ENCODE measurements around the gene GPR132.
A peak's percentile ranks its signal among the peaks of the same experiment; 100 is the strongest.

The GPR132 gene

GRCh38 chr14:105021656-105022275, 43.5 kb downstream of the GPR132 start:
- peak; percentile 50 for DNase-seq (ENCODE audit: low read depth)
- H3K4me3 ChIP-seq (ENCODE audit: low read depth, low read length), result peak overlapping the region; percentile 67
- TF ChIP-seq, protein P1, sequence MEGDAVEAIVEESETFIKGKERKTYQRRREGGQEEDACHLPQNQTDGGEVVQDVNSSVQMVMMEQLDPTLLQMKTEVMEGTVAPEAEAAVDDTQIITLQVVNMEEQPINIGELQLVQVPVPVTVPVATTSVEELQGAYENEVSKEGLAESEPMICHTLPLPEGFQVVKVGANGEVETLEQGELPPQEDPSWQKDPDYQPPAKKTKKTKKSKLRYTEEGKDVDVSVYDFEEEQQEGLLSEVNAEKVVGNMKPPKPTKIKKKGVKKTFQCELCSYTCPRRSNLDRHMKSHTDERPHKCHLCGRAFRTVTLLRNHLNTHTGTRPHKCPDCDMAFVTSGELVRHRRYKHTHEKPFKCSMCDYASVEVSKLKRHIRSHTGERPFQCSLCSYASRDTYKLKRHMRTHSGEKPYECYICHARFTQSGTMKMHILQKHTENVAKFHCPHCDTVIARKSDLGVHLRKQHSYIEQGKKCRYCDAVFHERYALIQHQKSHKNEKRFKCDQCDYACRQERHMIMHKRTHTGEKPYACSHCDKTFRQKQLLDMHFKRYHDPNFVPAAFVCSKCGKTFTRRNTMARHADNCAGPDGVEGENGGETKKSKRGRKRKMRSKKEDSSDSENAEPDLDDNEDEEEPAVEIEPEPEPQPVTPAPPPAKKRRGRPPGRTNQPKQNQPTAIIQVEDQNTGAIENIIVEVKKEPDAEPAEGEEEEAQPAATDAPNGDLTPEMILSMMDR (conservative IDR thresholded peaks at IDR 0.05; ENCODE audit: low read depth, low read length), result peak; percentile 22

GRCh38 chr14:105020815-105021655, 44.2 kb downstream of the GPR132 start, which contains the start of gene CDCA4:
Gene CDCA4, minus strand, starts transcription at chr14:105021083. Its CDS starts 9,154 bp downstream, at chr14:105011929.
- TF ChIP-seq, protein P1 (conservative IDR thresholded peaks at IDR 0.05; ENCODE audit: low read depth, low read length), result no peak
- peak within 1 kb of the TSS; percentile 71 for H3K4me3 ChIP-seq (ENCODE audit: low read depth, low read length)
- peak; percentile 96 for DNase-seq (ENCODE audit: low read depth)

DNA sequence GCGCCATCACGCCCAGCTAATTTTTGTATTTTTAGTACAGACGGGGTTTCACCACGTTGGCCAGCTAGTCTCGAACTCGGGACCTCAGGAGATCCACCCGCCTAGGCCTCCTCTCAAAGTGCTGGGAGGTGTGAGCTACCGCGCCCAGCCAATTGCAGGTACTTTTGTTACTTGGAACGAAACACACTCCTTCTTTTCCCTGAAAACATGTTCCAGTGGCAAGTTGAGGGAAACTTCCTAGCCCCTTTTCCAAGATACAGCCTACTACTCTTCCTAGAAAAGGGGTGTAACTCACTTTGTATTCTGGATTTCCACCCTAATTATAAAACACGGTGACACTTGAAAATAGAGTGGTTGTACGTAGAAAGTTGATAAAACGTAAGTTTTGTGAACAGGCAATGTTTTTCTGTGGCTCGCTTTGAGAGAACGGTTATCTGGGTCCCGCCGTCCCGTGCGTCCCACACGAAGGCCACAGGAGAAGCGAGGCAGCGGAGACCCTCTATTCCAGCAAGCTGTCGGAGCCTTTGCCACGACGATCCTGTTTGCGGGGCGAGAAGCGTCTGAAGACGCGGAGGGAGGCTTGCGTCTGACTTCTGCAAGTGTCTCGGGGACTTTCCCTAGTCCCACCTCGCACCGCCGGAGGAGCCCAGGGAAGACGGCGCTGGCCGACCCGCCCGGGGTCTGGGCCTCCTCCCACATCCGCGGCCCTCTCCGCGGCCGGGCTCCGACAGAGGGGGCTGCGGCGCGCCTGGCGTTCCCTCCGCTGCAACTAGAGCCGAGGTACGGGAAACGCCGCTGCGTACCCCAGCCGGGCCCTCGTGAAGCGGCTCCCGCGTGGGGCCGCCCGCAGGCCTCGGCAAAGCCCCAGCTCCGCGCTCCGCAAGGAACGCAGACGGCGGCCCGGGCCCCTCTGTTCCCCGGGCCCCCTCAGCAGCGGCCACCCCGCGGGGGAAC, 45.1 kb downstream of the GPR132 start:
- DNase-seq (ENCODE audit: low read depth), result peak; percentile 56
- TF ChIP-seq, protein P1 (conservative IDR thresholded peaks at IDR 0.05; ENCODE audit: low read depth, low read length), result peak; percentile 15
- peak overlapping the region; percentile 71 for H3K4me3 ChIP-seq (ENCODE audit: low read depth, low read length)

- no peak for DNase-seq (ENCODE audit: low read depth)
- no peak overlapping the region for H3K4me3 ChIP-seq (ENCODE audit: low read depth, low read length)
- TF ChIP-seq, protein P1 (conservative IDR thresholded peaks at IDR 0.05; ENCODE audit: low read depth, low read length), result no peak
Observed at GRCh38 chr14:105018414-105018813, 46.8 kb downstream of the GPR132 start.

DNA sequence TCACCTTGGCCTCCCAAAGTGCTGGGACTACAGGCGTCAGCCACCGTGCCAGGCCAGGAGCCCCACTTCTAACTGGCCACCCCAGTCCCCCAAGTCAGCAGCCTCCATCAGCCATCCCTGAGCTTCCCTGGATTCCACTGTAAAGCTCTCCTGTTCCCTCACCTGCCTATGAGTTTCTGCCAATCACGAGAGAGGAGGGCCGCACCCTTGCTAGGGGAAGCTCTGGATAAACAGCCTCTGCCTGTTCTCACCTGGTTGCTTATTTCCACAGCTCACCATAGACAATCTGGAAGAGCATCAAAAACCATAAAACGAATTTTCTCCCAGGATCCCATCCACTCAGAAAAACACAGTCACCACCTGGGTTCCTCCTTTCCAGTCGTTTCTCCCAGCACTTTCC, 49.3 kb downstream of the GPR132 start:
- no peak for DNase-seq (ENCODE audit: low read depth)
- TF ChIP-seq, protein P1 (conservative IDR thresholded peaks at IDR 0.05; ENCODE audit: low read depth, low read length), result no peak
- H3K4me3 ChIP-seq (ENCODE audit: low read depth, low read length), result no peak overlapping the region

DNA sequence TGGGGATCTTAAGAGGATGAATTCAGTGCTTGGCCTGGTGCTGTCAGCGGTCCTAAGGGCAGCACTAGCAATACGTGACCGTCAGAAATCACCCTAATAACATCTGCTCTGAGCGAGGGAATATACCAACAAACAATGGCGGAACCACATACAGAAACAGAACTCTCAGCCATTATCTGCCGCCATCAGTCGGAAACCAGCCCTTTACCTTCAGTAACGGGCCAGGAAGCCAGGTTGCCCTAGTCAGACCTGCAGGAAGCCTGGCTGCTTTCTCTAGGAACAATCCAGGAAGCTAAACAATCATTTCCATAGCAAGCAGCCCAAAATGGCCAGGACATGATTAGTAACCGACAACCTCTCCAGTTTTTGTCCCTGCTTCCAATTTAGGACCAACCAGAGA, 50.0 kb downstream of the GPR132 start:
- no peak for DNase-seq (ENCODE audit: low read depth)
- H3K4me3 ChIP-seq (ENCODE audit: low read depth, low read length), result no peak overlapping the region
- TF ChIP-seq, protein P1 (conservative IDR thresholded peaks at IDR 0.05; ENCODE audit: low read depth, low read length), result no peak
